HepG2 (cell line): ENCODE data around the gene SLC44A4. TPM values are rescaled to one million over a fixed set of nuclear protein-coding genes. Genes with fewer than 3 reads are reported as not detected.
A peak's percentile ranks its signal among the peaks of the same experiment; 100 is the strongest.

Source experiments
- ATAC-seq: fragments of 200-7000 bp; cut with Tn5 transposase; 3 replicates; pipeline ENCODE4 v1.9.1; 2020; ENCODE audit warnings: mild to moderate bottlenecking, moderate library complexity
- BruUV-seq: library from RNA; stranded (reverse); fragments of 400-500 nt; replicated peaks from 2 replicates; lab custom pipeline; 2021; lab: Mats Ljungman, UMichigan
- CTCF ChIA-PET: fragments of 300-600 bp; formaldehyde crosslinking; extraction: SDS; loops from one replicate; lab custom pipeline; 2021; ENCODE audit warnings: low total read pairs, inconsistent platforms, low intra/inter-chr PET ratio; lab: Yijun Ruan, JAX
- POLR2A ChIA-PET: fragments of 350-600 bp; sonication (Branson Sonifier 250); formaldehyde crosslinking; loops from one replicate; lab custom pipeline; 2020; ENCODE audit warnings: antibody characterized with exemption, inconsistent platforms; lab: Yijun Ruan, JAX
- DNase-seq: peaks from one replicate; pipeline ENCODE4 v3.0.0-alpha.2; 2015; ENCODE audit warnings: low spot score
- FAIRE-seq: peaks from 3 replicates; lab custom pipeline; 2011; peaks lifted over from hg19 to GRCh38; lab: Jason Lieb, UNC
- H2AFZ ChIP-seq: one replicate; pipeline ENCODE4 v1.6.1; 2011; ENCODE audit warnings: low read length, inconsistent platforms
- H3K27ac ChIP-seq: fragments of 300-600 bp; 3 replicates; pipeline ENCODE4 v1.8.0; 2011; ENCODE audit warnings: mixed run types, mild to moderate bottlenecking, mixed read lengths, low read length, inconsistent platforms; ENCODE audit not compliant: insufficient read depth; ENCODE audit errors: extremely low read length
- H3K27me3 ChIP-seq, 2 experiments: fragments of 200-600 bp in 1 of 2; 2 replicates in 1 of 2; 3 replicates in 1 of 2; pipeline versions ENCODE4 v1.6.0 to v1.8.0; 2011; ENCODE audit warnings: low read length in 2 of 2, mild to moderate bottlenecking in 2 of 2, moderate library complexity in 2 of 2, inconsistent platforms in 1 of 2; ENCODE audit not compliant: insufficient read depth in 2 of 2, control insufficient read depth in 1 of 2
- H3K36me3 ChIP-seq, 2 experiments: fragments of 200-600 bp in 1 of 2; replicated peaks in 1 of 2; 2 replicates in 1 of 2; 3 replicates in 1 of 2; pipeline versions ENCODE4 v1.5.1 to v1.8.0; 2011; ENCODE audit warnings: low read length in 2 of 2, inconsistent platforms in 1 of 2; ENCODE audit not compliant: insufficient read depth in 2 of 2, control insufficient read depth in 1 of 2
- H3K4me1 ChIP-seq: 2 replicates; pipeline ENCODE4 v1.5.1; 2012; ENCODE audit warnings: low read length, inconsistent platforms; ENCODE audit not compliant: insufficient read depth
- H3K4me2 ChIP-seq: 2 replicates; pipeline ENCODE4 v1.6.0; 2011; ENCODE audit warnings: low read depth, low read length, inconsistent platforms
- H3K4me3 ChIP-seq, 3 experiments: fragments of 200-600 bp in 1 of 3; sonication (generic), shearing (Covaris generic) in 1 of 3; replicated peaks in 1 of 3; 2 replicates each; pipeline ENCODE4 v1.5.1; 2011 to 2016; ENCODE audit warnings: low read length in 3 of 3, inconsistent platforms in 2 of 3, low read depth in 2 of 3, mild to moderate bottlenecking in 2 of 3, control low read depth in 1 of 3, mixed read lengths in 1 of 3; ENCODE audit not compliant: insufficient read depth in 1 of 3
- H3K79me2 ChIP-seq: one replicate; pipeline ENCODE4 v1.6.1; 2011; ENCODE audit warnings: low read length, inconsistent platforms; ENCODE audit not compliant: insufficient read depth
- H3K9ac ChIP-seq: 2 replicates; pipeline ENCODE4 v1.6.0; 2011; ENCODE audit warnings: mild to moderate bottlenecking, low read depth, low read length, inconsistent platforms; ENCODE audit not compliant: insufficient read depth
- H3K9me3 ChIP-seq: 2 replicates; pipeline ENCODE4 v1.5.1; 2012; ENCODE audit warnings: mild to moderate bottlenecking, low read length
- H4K20me1 ChIP-seq: 2 replicates; pipeline ENCODE4 v1.6.0; 2011; ENCODE audit warnings: inconsistent platforms, mild to moderate bottlenecking, low read length, moderate library complexity; ENCODE audit not compliant: insufficient read depth
- CEBPG ChIP-seq: IDR thresholded peaks from 2 replicates; pipeline ENCODE4 v1.6.1; 2016
- FOSL2 ChIP-seq: sonication (generic); formaldehyde crosslinking; IDR thresholded peaks from 2 replicates; pipeline ENCODE4 v1.4.0; 2020; ENCODE audit warnings: missing genetic modification reagents
- GABPB1 ChIP-seq: IDR thresholded peaks from 2 replicates; pipeline ENCODE4 v1.6.1; 2016; ENCODE audit warnings: mild to moderate bottlenecking, missing genetic modification reagents, moderate library complexity, missing compliant biosample characterization
- HNF4A ChIP-seq: sonication (generic); formaldehyde crosslinking; IDR thresholded peaks from 2 replicates; pipeline ENCODE4 v1.4.0; 2020; ENCODE audit warnings: missing genetic modification reagents
- MAZ ChIP-seq, 2 experiments: sonication (generic) in 1 of 2; formaldehyde crosslinking in 1 of 2; IDR thresholded peaks; 2 replicates each; pipeline versions ENCODE4 v1.5.0 to v1.6.1; 2012 to 2020; ENCODE audit warnings: low read depth in 2 of 2, mild to moderate bottlenecking in 2 of 2, borderline replicate concordance in 1 of 2, improper control_type of control experiment in 1 of 2, low read length in 1 of 2, missing genetic modification reagents in 1 of 2, moderate library complexity in 1 of 2
- NR2F2 ChIP-seq: IDR thresholded peaks from 2 replicates; pipeline ENCODE4 v1.6.1; 2012; ENCODE audit warnings: low read depth, inconsistent platforms, borderline replicate concordance
- PCBP1 ChIP-seq: fragments of 200-400 bp; formaldehyde crosslinking; IDR thresholded peaks from 2 replicates; pipeline ENCODE4 v1.6.1; 2017; ENCODE audit warnings: mild to moderate bottlenecking, low read depth, low read length, borderline replicate concordance
- SRY ChIP-seq: sonication (generic); formaldehyde crosslinking; IDR thresholded peaks from 2 replicates; pipeline ENCODE4 v1.8.0; 2022; ENCODE audit warnings: mild to moderate bottlenecking, missing genetic modification reagents
- ZNF121 ChIP-seq: sonication (generic); formaldehyde crosslinking; IDR thresholded peaks from 2 replicates; pipeline ENCODE4 v1.5.0; 2020; ENCODE audit warnings: mild to moderate bottlenecking, missing genetic modification reagents
- ZNF335 ChIP-seq: sonication (generic); formaldehyde crosslinking; IDR thresholded peaks from 2 replicates; pipeline ENCODE4 v1.4.0; 2020; ENCODE audit warnings: missing genetic modification reagents
- ZNF567 ChIP-seq: sonication (generic); formaldehyde crosslinking; IDR thresholded peaks from 2 replicates; pipeline ENCODE4 v1.8.1; 2023; ENCODE audit warnings: mild to moderate bottlenecking, missing genetic modification reagents, borderline replicate concordance
- ZNF672 ChIP-seq: sonication (generic); formaldehyde crosslinking; IDR thresholded peaks from 2 replicates; pipeline ENCODE4 v1.8.1; 2022; ENCODE audit warnings: missing genetic modification reagents
- ZNF720 ChIP-seq: sonication (generic); formaldehyde crosslinking; IDR thresholded peaks from 2 replicates; pipeline ENCODE4 v1.4.0; 2020; ENCODE audit warnings: missing genetic modification reagents
- WGBS: methylation state at CpG from one replicate; pipeline ENCODE4 v1.1.6; 2017; ENCODE audit warnings: low lambda C conversion rate; 5-methylcytosine and 5-hydroxymethylcytosine counted together
- in situ Hi-C: cut with HindIII; loops from 2 replicates; pipeline ENCODE4 v1.10.0; 2017; ENCODE audit warnings: low pct_unique_long_range_greater_than_20kb; ENCODE audit not compliant: extremely low pct_ligation_motif_present
- intact Hi-C: fragments of 100-400 bp; cut with micrococcal nuclease; formaldehyde crosslinking; loops from one replicate; pipeline ENCODE4 v1.10.0; 2022; ENCODE audit not compliant: unreplicated experiment
- polyA plus RNA-seq, 8 experiments: library from polyadenylated mRNA; depleted of rRNA in 3 of 8; stranded (reverse) in 7 of 8; unstranded in 1 of 8; fragments of >200 nt; fragmentation: Illumina TruSeq in 4 of 8; extraction: Trizol in 4 of 8; gene quantifications; 2 replicates each; pipeline versions ENCODE4 v1.2.1 to v1.2.3, GENCODE V29; 2011 to 2016; ENCODE audit warnings: low read depth in 4 of 8, missing spikeins in 1 of 8, mixed read lengths in 1 of 8; ENCODE audit not compliant: insufficient read depth in 1 of 8
- total RNA-seq, 5 experiments: library from RNA; depleted of rRNA; stranded (reverse); fragments of >200 nt; fragmentation: Illumina TruSeq; extraction: Trizol; gene quantifications; 2 replicates each; pipeline ENCODE4 v1.2.3, GENCODE V29; 2016; ENCODE audit warnings: low read depth in 1 of 5
- TF ChIP-seq, protein P1 (sequence below): sonication (generic); formaldehyde crosslinking; IDR thresholded peaks from 2 replicates; pipeline ENCODE4 v1.4.0; 2020; ENCODE audit warnings: mild to moderate bottlenecking, missing genetic modification reagents

Gene SLC44A4
- total and polyA plus RNA-seq, 2 of the 13 experiments (the other 11 are each of a cell fraction or from before 2014, with no cell fraction given) = 3.5 to 5.9 TPM

DNA sequence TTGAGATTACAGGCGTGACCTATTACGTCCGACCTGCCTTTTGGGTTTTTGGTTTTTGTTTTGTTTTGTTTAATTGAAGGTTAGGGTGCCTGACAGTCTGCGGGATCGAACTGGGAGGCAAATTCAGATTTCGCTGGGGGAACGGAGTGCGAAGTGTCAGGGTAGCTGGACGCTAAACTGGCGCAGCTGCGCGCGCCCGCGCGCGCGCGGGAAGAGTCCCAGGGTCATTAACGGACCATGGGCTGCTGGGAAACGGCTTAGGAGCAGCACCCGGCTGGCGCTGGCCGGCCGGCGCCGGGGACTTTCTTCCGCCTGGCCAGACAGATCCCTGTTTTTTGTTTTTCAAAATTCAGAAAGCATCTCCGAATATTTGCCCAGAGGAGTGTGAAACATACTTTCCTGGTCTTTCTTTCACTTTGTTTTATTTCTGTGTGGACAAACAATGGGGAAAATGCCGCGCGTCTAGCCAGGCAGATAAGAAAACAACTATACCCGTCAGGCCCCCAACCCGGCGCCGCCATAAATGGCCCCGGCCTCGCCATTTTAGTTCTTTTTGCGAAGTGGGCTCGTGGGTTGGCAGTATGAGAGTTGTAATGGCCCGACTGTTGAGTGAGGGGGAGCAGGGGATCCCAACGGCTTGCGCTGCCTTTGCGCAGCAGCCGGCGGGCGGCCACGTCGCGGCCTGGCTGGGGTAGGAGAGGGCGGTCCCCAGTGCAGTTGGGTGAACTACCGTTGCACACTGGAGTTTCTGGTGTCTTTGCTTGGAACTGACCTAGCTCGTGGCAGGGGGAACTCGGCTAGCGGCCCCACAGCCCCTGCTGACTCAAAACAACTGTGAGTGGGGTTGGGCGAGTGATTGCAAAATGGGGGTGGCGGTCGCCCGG lies 44.2 kb downstream of the SLC44A4 start (continued):
- TF ChIP-seq PCBP1 = no peak
- peak; percentile 72 for TF ChIP-seq GABPB1
- TF ChIP-seq, protein P1, sequence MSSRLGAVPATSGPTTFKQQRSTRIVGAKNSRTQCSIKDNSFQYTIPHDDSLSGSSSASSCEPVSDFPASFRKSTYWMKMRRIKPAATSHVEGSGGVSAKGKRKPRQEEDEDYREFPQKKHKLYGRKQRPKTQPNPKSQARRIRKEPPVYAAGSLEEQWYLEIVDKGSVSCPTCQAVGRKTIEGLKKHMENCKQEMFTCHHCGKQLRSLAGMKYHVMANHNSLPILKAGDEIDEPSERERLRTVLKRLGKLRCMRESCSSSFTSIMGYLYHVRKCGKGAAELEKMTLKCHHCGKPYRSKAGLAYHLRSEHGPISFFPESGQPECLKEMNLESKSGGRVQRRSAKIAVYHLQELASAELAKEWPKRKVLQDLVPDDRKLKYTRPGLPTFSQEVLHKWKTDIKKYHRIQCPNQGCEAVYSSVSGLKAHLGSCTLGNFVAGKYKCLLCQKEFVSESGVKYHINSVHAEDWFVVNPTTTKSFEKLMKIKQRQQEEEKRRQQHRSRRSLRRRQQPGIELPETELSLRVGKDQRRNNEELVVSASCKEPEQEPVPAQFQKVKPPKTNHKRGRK = no peak
- peak; percentile 42; the same call in 1 of the 2 replicates for TF ChIP-seq SRY

DNA sequence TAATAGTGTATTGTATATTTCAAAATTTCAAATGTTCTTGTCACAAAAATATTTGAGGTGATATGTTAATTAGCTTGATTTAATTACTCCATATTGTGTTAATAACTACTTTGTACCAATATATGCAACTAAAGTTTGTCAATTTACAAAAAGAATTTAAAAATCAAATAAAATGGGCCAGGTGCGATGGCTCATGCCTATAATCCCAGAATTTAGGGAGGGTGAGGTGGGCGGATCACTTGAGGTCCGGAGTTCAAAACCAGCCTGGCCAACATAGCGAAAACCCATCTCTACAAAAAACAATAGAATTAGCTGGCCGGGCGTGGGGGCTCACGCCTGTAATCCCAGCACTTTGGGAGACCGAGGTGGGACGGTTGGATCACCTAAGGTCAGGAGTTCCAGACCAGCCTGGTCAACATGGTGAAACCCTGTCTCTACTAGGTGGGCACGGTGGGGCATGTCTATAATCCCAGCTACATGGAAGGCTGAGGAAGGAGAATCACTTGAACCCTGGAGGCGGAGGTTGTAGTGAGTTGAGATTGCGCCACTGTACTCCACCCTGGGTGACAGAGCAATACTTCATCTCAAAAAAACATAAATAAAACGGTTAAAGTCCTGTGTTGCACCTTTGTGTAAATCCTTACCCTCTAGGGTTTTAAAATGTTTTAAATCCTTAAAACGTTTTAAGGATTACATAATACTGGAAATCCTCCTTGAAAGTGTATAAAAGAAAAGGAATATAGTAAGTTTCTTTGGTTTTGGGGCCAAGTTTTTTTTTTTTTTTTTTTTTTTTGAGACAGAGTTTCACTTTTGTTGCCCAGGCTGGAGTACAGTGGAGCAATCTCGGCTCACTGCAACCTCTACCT lies 47.2 kb downstream of the SLC44A4 start:
- Histone ChIP-seq H3K4me1 (peaks cover 32% of the 10 kb centered on the region), H3K4me3 (peak overlapping the region in 2 of 3 experiments; percentile 80 to 99; a peak in 5 of 6 replicates)
- in situ Hi-C loops = loop anchor here (5.0 kb wide), 1 partner anchor 59 kb away; no protein-coding TSS in a partner anchor
- 0 out of 2 replicates have a peak, but pooled peaks have one; percentile 50 for TF ChIP-seq ZNF567 (CRISPR knock-in tag)
- peak; percentile 31; the same call in 1 of the 2 replicates for TF ChIP-seq ZNF121 (CRISPR knock-in tag)
- 0 out of 2 replicates have a peak, but pooled peaks have one; percentile 4 for TF ChIP-seq FOSL2 (CRISPR knock-in tag)
- no peak for TF ChIP-seq ZNF672 (CRISPR knock-in tag)
- no peak for TF ChIP-seq ZNF720
- TF ChIP-seq HNF4A (CRISPR knock-in tag) = peak; percentile 11; the same call in 1 of the 2 replicates
- TF ChIP-seq NR2F2 = 0 out of 2 replicates have a peak, but pooled peaks have one; percentile 22
- TF ChIP-seq MAZ (IDR thresholded peaks at IDR 0.05; ENCODE audit: borderline replicate concordance, low read depth, low read length) = no peak
- TF ChIP-seq MAZ (CRISPR knock-in tag; IDR thresholded peaks at IDR 0.05; ENCODE audit: low read depth) = 0 out of 2 replicates have a peak, but pooled peaks have one; percentile 29
- TF ChIP-seq ZNF335 (CRISPR knock-in tag) = 0 out of 2 replicates have a peak, but pooled peaks have one; percentile 27
- TF ChIP-seq CEBPG = 0 out of 2 replicates have a peak, but pooled peaks have one; percentile 26

More for the DNA sequence above, 47.2 kb downstream of the SLC44A4 start:
- Histone ChIP-seq H3K9me3 (no peaks in the 10 kb centered on the region), H3K79me2 (peaks cover 53% of the 10 kb centered on the region), H4K20me1 (peaks cover 12% of the 10 kb centered on the region), H3K36me3 (peaks cover 0 to 5% of the 10 kb centered on the region in 2 experiments; a peak in 1 of 5 replicates), H3K4me2 (peak overlapping the region; percentile 94), H3K9ac (peak overlapping the region; percentile 81), H3K27me3 (peaks cover 0 to 2% of the 10 kb centered on the region in 2 experiments; a peak in 1 of 5 replicates), H3K27ac (peak overlapping the region; percentile 23), H2AFZ (no peak overlapping the region)
- no peak for FAIRE-seq
- intact Hi-C loops = loop anchor here (5.0 to 10.0 kb wide), 3 partner anchors 66 to 164 kb away; partner anchors contain the start of genes CSNK2B, EHMT2, LY6G5B and NELFE
- BruUV-seq = no TSS peak
- no peak for DNase-seq
- ChIA-PET CTCF (interaction anchor here (1.2 to 2.2 kb wide), 3 partner anchors 32 to 59 kb away, joined by 3 to 16 read pairs (median 10); no protein-coding TSS in a partner anchor), POLR2A (interaction anchor here (1.0 to 15.7 kb wide), 18 partner anchors 9 to 114 kb away, joined by 3 to 264 read pairs (median 7); partner anchors contain the start of genes CFB, HSPA1A, HSPA1L and LSM2)
- ATAC-seq = no peak
- WGBS = 81% methylated on average over 15 of the region's 15 CpGs
